NCI-H2196 treated with DMSO at 0.1 percent for 48 hours (cell line): ENCODE data around the gene ACACA.
"Not testable (repeated sequence)": the region's sequence is repeated elsewhere in the genome, so short reads cannot be mapped to it uniquely, and the experiment has no call there.

Source experiments
- DNase-seq: peaks from one replicate; lab custom pipeline; 2025; ENCODE audit not compliant: unreplicated experiment; lab: John Stamatoyannopoulos, UW

The ACACA gene

DNA sequence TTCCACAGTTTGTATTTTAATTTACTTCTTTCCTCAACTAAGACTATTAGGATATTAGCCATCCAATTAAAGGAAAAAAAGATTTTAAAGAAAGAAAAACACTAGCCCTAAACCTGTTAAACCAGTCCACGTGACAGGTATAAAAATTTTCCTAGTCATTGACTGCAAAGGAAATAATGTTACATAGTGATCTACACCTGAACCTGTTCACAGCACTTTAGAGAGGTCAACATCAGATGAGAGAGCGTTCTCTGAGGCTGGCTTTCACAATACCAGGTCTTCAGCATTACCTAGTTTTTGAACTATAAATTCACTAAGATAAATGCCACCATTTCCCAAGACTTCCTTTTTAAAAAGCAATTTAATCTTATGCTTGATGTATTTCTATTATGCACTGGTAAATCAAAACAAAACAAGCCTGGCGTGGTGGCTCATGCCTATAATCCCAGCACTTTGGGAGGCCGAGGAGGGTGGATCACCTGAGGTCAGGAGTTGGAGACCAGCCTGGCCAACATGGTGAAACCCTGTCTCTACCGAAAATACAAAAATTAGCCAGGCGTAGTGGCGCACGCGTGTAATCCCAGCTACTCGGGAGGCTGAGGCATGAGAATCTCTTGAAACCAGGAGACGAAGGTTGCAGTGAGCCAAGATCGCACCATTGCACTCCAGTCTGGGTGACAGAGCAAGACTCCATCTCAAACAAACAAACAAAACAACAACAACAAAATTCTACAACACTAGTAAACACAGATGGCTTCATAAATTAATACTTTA, 49.7 kb downstream of the ACACA start:
- DNase-seq, result not testable (repeated sequence)

DNA sequence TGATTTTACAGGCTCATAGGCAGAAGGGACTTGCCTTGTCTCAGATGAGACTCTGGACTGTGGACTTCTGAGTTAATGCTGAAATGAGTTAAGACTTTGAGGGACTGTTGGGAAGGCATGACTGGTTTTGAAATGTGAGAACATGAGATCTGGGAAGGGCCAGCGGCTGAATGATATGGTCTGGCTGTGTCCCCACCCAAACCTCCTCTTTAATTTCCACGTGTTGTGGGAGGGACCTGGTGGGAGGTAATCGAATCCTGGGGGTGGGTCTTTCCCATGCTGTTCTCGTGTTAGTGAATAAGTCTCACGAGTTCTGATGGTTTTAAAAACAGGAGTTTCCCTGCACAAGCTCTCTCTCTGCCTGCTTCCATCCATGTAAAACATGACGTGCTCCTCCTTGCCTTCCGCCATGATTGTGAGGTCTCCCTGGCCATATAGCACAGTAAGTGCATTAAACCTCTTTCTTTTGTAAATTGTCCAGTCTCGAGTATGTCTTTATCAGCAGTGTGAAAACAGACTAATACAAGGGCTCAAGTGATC, 59.7 kb downstream of the ACACA start:
- DNase-seq, result not testable (repeated sequence)

DNA sequence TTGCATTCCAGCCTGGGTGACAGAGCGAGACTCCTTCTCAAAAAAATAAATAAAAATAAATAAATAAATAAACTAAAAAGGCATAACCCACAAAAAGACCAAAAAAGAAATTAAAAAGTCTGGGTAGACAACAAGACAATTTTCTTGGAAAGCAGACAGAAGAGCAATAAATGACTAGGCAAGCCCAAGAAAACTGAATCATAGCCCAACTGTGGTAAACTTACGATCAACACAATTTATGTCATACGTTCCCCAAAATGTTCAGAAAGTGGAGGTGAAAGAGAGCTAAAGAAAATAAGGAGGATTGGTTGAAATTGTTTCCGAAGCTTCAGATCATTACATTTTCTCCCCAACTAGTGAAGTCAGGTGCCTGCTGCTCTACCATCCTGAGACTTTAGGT, 62.1 kb downstream of the ACACA start:
- DNase-seq, result no peak

DNA sequence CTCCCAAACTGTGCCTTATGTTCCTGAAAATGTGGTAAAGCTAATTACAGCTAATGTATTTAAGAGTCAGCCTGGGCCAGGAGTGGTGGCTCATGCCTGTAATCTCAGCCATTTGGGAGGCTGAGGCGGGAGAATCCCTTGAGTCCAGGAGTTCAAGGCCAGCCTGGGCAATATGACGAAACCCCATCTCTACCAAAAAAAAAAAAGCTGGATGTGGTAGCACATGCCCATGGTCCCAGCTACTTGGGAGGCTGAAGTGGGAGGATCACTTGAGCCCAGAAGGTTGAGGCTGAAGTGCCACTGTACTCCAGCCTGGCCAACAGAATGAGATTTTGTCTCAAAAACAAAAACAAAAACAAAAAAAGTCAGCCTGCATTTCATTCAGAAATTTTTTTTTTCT, 64.0 kb downstream of the ACACA start:
- DNase-seq, result no peak

DNA sequence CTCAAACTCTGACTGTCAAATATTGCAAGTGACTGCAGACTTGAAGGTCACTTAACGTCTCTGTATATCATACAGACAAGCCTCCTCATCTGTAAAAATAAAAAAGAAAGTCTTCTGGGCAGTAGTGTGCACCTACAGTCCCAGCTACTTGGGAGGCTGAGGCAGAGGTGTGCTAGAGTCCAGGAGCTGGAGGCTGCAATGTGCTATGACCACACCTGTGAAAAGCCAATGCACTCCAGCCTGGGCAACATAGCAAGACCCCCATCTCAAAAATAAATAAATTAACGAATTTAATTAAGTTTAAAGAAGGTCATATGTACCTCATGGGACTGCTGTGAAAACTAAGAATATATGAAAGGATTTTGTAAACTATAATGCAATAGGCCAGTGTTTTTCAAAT, 65.8 kb downstream of the ACACA start:
- no peak for DNase-seq

DNA sequence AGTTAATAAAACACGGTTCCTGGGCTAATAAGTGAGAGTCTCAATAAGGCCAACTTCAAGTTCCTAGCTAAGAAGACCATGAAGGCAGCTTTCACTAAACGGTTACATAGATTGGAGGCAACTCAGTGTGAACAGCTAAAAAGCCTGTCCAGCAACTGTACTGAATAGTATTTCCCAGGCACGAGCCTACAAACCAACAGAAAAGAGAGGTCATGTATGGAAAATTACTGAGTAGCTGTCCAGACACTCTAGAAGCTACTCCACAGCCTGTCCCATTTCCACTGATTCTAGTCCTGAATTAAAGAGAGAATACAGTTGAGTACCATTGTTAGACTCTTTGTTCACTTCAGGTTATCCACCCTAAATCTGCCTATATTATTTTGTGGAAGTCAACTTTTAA, 67.3 kb downstream of the ACACA start:
- no peak for DNase-seq

DNA sequence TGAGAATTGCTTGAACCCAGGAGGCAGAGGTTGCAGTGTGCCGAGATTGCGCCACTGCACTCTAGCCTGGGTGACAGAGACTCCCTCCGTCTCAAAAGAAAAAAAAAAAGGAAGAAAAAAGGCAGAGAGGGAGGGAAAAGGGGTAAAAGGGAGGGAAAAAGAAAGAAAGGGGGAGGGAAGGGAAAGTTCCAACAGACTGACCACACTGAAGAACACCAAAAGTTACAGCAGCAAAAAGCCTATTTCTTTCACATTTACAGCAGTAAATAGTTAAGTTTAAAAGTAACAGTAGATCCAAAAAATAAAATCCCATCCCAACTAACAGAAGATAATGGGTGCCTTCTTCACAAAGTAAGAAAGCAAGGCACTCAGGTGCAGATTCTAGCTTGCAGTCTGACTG, 67.8 kb downstream of the ACACA start:
- DNase-seq, result no peak

DNA sequence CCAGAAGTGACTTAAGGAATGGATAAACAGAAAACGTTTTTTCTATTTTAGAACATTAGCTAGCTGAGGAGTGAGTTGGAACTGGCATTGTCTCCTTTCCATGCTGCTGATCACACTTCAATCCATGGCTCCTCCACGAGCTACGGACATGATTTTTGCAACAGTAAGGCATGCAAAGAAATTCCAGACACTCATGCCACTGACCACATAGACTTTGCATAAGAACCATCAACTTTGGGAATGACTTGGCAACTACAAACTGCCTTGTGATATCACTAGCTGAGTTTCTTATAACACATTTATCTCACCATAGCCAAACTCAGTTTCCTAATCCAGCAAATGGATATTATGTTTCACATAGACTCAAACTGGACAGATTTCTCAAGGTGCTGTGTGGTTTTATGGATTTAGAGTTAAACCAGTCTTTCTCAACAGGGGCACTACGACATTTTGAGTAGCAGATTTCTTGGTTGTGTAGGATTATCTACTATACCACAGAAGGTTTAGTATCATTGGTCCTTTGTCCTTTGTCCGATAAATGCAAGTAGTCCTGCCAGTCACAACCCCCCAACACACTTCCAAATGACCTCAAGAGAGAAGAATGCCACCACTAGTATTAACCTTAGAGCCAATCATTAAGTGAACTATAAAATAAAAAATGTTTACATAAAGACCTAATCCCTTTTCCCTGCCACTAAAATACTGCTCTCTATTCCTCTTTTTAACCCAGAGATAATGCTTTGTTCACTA, 79.1 kb downstream of the ACACA start:
- no peak for DNase-seq

DNA sequence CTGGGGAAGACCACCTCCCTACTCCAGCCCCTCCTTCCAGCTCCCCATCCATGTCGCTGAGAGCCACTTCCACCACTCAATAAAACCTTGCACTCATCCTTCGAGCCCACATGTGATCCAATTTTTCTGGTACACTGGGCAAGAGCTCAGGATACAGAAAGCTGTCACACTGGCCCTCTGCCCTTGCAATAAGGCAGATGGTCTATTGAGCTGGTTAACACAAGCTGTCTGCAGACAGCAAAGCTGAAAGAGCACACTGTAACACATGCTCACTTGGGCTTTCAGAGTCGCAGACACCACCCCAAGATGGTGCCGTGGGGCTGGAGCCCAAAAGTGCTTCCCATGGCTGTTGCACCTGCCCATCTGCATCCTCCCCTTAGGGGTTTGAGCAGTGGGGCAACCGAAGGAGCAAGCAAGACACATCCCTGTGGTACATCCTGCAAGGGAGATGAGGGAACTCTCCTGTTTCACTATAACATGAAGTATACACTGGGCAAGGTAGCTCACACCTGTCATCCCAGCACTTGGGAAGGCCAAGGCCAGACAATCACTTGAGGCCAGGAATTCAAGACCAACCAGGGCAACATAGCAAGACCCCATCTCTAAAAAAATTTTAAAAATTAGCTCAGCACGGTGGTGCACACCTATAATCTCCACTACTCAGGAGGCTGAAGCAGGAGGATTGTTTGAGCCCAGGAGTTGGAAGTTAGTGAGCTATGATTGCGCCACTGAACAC, 83.6 kb downstream of the ACACA start:
- no peak for DNase-seq

DNA sequence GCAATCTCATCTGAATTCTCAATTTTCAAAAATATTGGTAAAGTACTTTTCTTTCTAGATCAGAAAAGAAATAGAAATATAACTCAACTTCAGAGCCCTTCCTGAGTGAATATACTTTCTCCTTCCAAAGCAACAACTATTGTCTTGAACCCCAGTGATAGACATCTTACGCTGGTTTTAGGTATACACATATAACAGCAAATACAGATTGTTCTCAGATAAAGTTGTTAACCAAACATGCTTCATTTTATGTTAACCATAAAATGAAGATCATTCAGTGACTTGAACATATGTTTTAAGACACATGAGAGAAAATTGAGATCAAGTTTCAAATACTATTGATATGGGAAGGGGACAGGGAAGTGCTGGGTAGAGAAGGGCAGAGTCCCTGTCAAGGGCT, 84.5 kb downstream of the ACACA start:
- no peak for DNase-seq

DNA sequence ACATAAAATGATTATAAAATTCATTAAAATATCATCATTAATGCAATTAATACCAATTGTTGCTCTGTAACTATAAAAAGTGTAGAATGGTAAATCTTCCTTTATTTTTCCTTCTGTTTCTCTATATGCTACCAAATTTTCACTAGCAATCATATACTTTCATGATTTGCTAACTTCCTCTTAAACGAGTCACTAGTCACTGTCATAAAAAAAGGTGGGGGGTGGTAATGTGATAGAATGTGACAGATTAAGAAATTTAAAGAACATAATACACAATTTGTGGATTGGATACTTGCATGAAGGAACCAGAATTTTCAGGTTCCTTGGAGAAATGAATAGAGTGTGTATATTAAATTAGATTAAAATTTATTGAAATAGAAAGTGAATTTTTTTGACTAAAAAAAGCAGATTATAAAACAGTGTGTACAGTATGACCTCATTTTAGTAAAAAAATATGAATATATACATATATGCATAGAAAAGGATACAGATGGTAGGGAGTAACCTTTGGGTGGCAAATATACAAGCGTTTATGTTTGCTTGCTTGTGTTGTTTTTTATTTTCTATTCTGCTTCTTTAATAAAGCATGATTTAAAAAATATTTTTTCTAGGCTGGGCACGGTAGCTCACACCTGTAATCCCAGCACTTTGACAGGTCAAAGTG, 87.6 kb downstream of the ACACA start:
- no peak for DNase-seq

DNA sequence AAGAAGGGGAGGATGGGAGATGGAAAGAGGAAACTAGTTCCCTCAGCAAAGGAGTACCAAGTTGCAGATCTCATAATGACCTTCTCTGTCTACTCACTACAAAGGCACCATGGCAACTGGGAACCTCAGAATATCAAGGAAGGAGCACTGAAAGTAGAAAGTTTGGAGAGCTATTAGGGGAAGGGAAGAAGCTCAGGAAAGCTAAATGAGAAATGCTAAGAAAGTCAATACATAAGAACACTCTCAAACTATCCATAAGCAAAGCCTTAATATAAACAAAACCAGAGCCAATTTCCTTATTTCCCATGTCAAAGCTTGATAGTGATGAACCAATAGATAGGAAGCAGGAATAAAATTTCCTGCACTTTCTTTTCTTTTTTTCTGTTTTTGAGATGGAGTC, 88.8 kb downstream of the ACACA start:
- DNase-seq, result no peak

DNA sequence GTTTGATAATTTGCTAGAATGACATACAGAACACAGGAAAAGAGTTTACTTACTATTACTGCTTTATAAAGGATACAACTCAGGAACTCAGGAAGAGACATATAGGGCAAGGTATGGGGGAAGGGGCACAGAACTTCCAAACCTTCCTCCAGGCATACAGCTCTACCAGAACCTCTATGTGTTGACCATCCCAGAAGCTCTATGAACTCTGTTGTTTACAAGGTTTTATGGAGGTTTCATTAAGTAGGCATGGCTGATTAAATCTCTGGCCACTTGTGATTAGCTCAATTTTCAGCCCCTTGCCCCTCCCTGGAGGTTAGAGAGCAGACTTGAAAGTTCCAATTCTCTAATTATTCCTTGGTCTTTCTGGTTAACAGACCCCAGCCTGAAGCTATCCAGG, 91.0 kb downstream of the ACACA start:
- DNase-seq, result no peak

DNA sequence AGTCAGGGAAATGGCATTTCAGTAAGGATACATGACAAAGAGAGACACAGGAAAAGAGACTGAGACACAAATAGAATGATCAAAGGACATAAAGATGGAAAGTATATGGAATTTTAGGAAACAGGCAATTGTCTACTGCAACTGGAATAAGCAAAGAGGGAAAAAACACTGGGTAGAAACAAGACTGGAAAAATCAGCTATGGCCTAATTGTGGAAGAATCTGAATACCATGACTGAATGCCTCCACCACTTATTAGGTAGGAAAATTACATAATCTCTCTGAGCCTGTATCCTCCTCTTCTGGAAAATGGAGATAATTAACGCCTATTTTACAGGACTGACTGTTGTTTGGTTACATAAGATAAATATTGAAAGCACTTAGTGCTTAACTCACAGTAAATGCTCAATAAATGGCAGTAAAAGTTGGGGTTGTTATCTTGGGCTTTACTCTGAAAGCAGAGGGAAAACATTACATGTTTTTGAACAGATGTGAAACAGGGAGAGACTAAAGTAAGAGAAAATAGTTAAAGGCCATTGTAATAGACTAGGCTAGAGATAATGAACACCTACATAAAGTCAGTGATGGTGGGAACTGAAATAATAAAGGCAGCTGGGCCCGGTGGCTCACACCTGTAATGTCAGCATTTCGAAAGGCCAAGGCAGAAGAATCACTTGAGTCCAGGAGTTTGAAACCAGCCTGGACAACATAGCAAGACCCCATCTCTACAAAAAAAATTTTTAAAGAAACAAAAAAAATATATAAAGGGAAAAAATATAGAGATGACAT, 94.3 kb downstream of the ACACA start:
- DNase-seq, result no peak

DNA sequence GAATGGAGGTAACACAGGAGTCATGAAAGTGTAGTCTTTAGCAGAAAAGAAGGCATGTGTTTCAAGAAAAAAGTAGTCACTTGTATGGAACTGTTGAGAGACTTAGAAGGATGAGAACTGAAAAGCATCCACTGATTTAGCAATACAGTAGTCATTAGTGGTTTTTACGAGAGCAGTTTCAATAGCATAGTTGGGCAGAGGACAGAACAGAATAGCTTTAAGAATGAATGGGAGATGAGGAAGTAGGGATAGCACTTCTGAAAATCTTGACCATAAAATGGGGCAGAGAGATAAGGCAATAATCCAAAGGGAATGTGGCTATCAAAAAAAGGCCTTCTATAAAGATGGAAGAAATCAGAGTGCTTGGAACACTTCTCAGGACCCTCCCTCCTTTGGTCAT, 95.7 kb downstream of the ACACA start:
- no peak for DNase-seq

DNA sequence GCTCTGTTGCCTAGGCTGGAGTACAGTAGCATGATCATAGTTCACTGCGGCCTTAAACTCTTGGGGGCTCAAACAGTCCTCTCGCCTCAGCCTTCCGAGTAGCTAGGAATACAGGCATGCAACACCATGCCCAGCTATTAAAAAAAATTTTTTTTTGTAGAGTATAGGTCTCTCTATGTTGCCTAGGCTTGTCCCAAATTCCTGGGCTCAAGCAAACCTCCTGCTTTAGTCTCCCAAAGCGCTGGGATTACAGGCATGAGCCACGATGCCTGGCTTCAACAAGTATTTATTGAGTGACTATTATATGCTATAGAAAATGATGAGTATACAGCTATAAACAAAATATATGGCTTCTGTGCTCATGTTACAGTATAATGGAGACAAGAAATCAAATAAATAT, 97.6 kb downstream of the ACACA start:
- DNase-seq, result no peak

DNA sequence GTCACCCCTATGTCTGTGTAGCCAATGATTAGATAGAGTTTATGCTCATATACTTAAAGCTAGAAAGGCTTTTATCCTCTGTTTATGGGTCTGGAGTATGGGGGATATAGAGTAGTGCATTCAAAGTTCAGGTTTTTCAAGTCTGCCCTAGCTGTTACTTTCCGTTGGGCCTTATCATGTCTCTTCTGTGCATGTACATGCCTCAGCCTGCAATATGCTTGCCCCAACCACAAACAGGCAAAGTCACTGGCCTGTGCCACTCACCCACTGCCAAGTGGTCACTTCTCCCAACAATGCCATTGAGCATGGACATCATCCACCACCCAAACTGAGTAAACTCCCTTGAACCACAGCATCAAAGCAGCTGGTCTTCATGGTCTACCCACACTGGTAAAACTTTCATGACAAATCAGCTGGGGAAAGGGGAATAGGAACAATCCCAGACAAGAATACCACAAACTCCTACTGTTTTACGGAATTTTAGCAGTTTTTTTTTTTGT, 101.2 kb downstream of the ACACA start:
- DNase-seq, result no peak

DNA sequence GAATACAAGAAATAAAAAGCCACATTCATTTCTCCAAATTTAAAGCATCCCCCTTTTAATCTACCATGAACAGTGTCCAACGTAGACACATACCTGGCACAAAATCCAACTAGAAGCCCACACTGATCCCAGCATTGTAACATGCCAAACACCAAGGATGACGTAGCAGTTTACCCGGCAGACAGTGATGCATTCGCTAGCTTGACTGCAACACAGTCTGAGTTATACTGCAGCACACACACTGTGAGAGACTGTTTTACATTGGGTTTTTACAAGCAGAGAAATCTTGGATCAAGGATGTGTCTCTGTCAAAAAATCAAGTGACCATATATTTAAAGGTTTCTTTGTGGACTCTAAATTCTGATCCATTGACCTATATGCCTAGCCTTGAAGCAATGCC, 105.3 kb downstream of the ACACA start:
- no peak for DNase-seq

DNA sequence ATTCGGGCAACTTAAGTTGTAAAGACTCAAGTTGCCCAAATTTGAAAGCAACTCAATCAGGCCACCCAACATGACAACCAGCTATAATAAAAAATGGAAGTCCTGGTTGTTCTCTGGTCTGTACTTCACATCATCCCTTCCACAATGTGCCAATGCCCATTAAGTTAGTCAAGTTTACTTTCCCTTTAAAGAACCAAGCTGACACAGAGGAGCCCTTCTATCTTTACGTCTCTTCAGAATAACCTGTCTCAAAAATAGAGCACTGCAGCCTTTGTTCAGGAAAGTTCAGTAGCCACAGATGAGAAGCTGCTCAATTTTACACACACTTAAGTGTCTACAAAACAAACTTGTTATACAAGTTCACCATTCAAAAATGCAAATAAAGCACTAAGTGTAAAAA, 106.0 kb downstream of the ACACA start:
- no peak for DNase-seq

DNA sequence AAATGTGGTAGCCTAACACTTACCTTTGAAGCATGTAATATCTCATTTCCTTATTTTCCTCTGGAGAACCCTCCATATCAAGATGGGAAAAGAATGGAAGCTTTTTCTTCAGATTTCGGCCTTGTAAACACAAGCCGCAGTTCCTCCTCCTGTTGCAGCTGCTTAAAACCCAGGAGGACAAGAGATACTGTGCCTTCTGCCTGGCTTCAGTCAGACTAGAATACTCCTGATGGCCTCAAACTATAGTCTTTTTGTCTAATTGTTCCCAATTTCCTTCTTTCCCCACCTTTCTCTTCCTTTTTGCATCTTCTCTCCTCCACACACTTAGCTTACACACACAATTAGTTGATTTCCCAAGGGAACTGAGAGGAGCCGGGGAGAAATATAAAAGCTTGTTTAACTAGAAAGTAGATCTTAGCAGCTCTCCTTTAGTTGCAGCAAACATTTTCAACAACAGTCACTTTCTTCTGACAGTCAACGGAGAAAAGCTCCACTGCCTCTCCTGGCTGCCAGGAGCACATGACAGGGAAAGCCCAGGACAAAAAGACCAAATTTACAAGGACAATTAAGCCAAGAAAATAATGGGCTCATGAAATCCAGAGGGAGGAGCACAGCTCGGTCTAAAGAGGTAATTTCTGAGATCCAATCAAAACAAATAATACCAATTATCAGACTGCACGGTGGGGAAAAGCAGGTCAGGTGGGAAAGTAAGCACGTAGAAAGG, 107.2 kb downstream of the ACACA start:
- DNase-seq, result no peak
